HepG2 (cell line): ENCODE data around the gene PPP1R12C. TPM values are rescaled to one million over a fixed set of nuclear protein-coding genes. Genes with fewer than 3 reads are reported as not detected.

Experiments
- ATAC-seq: fragments of 200-7000 bp; cut with Tn5 transposase; 3 replicates; pipeline ENCODE4 v1.9.1; 2020; ENCODE audit warnings: mild to moderate bottlenecking, moderate library complexity
- BruUV-seq: library from RNA; stranded (reverse); fragments of 400-500 nt; replicated peaks from 2 replicates; lab custom pipeline; 2021; lab: Mats Ljungman, UMichigan
- CTCF ChIA-PET: fragments of 300-600 bp; formaldehyde crosslinking; extraction: SDS; loops from one replicate; lab custom pipeline; 2021; ENCODE audit warnings: low total read pairs, inconsistent platforms, low intra/inter-chr PET ratio; lab: Yijun Ruan, JAX
- POLR2A ChIA-PET: fragments of 350-600 bp; sonication (Branson Sonifier 250); formaldehyde crosslinking; loops from one replicate; lab custom pipeline; 2020; ENCODE audit warnings: antibody characterized with exemption, inconsistent platforms; lab: Yijun Ruan, JAX
- DNase-seq: peaks from one replicate; pipeline ENCODE4 v3.0.0-alpha.2; 2015; ENCODE audit warnings: low spot score
- FAIRE-seq: peaks from 3 replicates; lab custom pipeline; 2011; peaks lifted over from hg19 to GRCh38; lab: Jason Lieb, UNC
- H2AFZ ChIP-seq: one replicate; pipeline ENCODE4 v1.6.1; 2011; ENCODE audit warnings: low read length, inconsistent platforms
- H3K27ac ChIP-seq: fragments of 300-600 bp; 3 replicates; pipeline ENCODE4 v1.8.0; 2011; ENCODE audit warnings: mixed run types, mild to moderate bottlenecking, mixed read lengths, low read length, inconsistent platforms; ENCODE audit not compliant: insufficient read depth; ENCODE audit errors: extremely low read length
- H3K27me3 ChIP-seq, 2 experiments: fragments of 200-600 bp in 1 of 2; 2 replicates in 1 of 2; 3 replicates in 1 of 2; pipeline versions ENCODE4 v1.6.0 to v1.8.0; 2011; ENCODE audit warnings: low read length in 2 of 2, mild to moderate bottlenecking in 2 of 2, moderate library complexity in 2 of 2, inconsistent platforms in 1 of 2; ENCODE audit not compliant: insufficient read depth in 2 of 2, control insufficient read depth in 1 of 2
- H3K36me3 ChIP-seq, 2 experiments: fragments of 200-600 bp in 1 of 2; replicated peaks in 1 of 2; 2 replicates in 1 of 2; 3 replicates in 1 of 2; pipeline versions ENCODE4 v1.5.1 to v1.8.0; 2011; ENCODE audit warnings: low read length in 2 of 2, inconsistent platforms in 1 of 2; ENCODE audit not compliant: insufficient read depth in 2 of 2, control insufficient read depth in 1 of 2
- H3K4me1 ChIP-seq: 2 replicates; pipeline ENCODE4 v1.5.1; 2012; ENCODE audit warnings: low read length, inconsistent platforms; ENCODE audit not compliant: insufficient read depth
- H3K4me2 ChIP-seq: 2 replicates; pipeline ENCODE4 v1.6.0; 2011; ENCODE audit warnings: low read depth, low read length, inconsistent platforms
- H3K4me3 ChIP-seq, 3 experiments: fragments of 200-600 bp in 1 of 3; sonication (generic), shearing (Covaris generic) in 1 of 3; replicated peaks in 1 of 3; 2 replicates each; pipeline ENCODE4 v1.5.1; 2011 to 2016; ENCODE audit warnings: low read length in 3 of 3, inconsistent platforms in 2 of 3, low read depth in 2 of 3, mild to moderate bottlenecking in 2 of 3, control low read depth in 1 of 3, mixed read lengths in 1 of 3; ENCODE audit not compliant: insufficient read depth in 1 of 3
- H3K79me2 ChIP-seq: one replicate; pipeline ENCODE4 v1.6.1; 2011; ENCODE audit warnings: low read length, inconsistent platforms; ENCODE audit not compliant: insufficient read depth
- H3K9ac ChIP-seq: 2 replicates; pipeline ENCODE4 v1.6.0; 2011; ENCODE audit warnings: mild to moderate bottlenecking, low read depth, low read length, inconsistent platforms; ENCODE audit not compliant: insufficient read depth
- H3K9me3 ChIP-seq: 2 replicates; pipeline ENCODE4 v1.5.1; 2012; ENCODE audit warnings: mild to moderate bottlenecking, low read length
- H4K20me1 ChIP-seq: 2 replicates; pipeline ENCODE4 v1.6.0; 2011; ENCODE audit warnings: inconsistent platforms, mild to moderate bottlenecking, low read length, moderate library complexity; ENCODE audit not compliant: insufficient read depth
- MXD4 ChIP-seq: IDR thresholded peaks from 2 replicates; pipeline ENCODE4 v1.6.1; 2016; ENCODE audit warnings: mild to moderate bottlenecking, missing biosample characterization, missing genetic modification reagents
- ZBTB38 ChIP-seq: sonication (generic); formaldehyde crosslinking; IDR thresholded peaks from 2 replicates; pipeline ENCODE4 v1.5.1; 2020; ENCODE audit warnings: mild to moderate bottlenecking, missing genetic modification reagents
- ZNF354B ChIP-seq: sonication (generic); formaldehyde crosslinking; IDR thresholded peaks from 2 replicates; pipeline ENCODE4 v1.8.0; 2022; ENCODE audit warnings: mild to moderate bottlenecking, missing genetic modification reagents
- WGBS: methylation state at CpG from one replicate; pipeline ENCODE4 v1.1.6; 2017; ENCODE audit warnings: low lambda C conversion rate; 5-methylcytosine and 5-hydroxymethylcytosine counted together
- in situ Hi-C: cut with HindIII; loops from 2 replicates; pipeline ENCODE4 v1.10.0; 2017; ENCODE audit warnings: low pct_unique_long_range_greater_than_20kb; ENCODE audit not compliant: extremely low pct_ligation_motif_present
- intact Hi-C: fragments of 100-400 bp; cut with micrococcal nuclease; formaldehyde crosslinking; loops from one replicate; pipeline ENCODE4 v1.10.0; 2022; ENCODE audit not compliant: unreplicated experiment
- polyA plus RNA-seq, 8 experiments: library from polyadenylated mRNA; depleted of rRNA in 3 of 8; stranded (reverse) in 7 of 8; unstranded in 1 of 8; fragments of >200 nt; fragmentation: Illumina TruSeq in 4 of 8; extraction: Trizol in 4 of 8; gene quantifications; 2 replicates each; pipeline versions ENCODE4 v1.2.1 to v1.2.3, GENCODE V29; 2011 to 2016; ENCODE audit warnings: low read depth in 4 of 8, missing spikeins in 1 of 8, mixed read lengths in 1 of 8; ENCODE audit not compliant: insufficient read depth in 1 of 8
- total RNA-seq, 5 experiments: library from RNA; depleted of rRNA; stranded (reverse); fragments of >200 nt; fragmentation: Illumina TruSeq; extraction: Trizol; gene quantifications; 2 replicates each; pipeline ENCODE4 v1.2.3, GENCODE V29; 2016; ENCODE audit warnings: low read depth in 1 of 5

Gene PPP1R12C
- total and polyA plus RNA-seq, 2 of the 13 experiments (the other 11 are each of a cell fraction or from before 2014, with no cell fraction given), result 29.7 to 30.3 TPM

GRCh38 chr19:55082020-55082851, 35.2 kb downstream of the PPP1R12C start:
- CTCF ChIA-PET, result no interaction called here
- no peak for FAIRE-seq
- intact Hi-C loops, result no loop called here

DNA sequence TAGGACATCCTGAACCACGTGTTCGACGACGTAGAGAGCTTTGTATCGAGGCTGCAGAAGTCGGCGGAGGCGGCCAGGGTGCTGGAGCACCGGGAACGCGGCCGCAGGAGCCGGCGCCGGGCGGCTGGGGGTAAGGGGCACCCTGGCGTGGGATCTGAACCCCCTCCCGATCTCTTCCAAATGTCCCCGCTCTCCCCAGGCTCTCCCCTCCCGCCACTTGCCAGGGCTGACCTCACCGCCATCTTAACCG, 35.7 kb downstream of the PPP1R12C start:
- H3K27ac ChIP-seq, result no peak overlapping the region
- H4K20me1 ChIP-seq, result no peaks in the 10 kb centered on the region
- H2AFZ ChIP-seq, result no peak overlapping the region
- peak overlapping the region; percentile 100; the same call in 1 of the 2 replicates for H3K4me2 ChIP-seq
- peaks cover 17% of the 10 kb centered on the region; the same call in 1 of the 2 replicates for H3K4me1 ChIP-seq
- ChIA-PET POLR2A (no interaction called here), CTCF (no interaction called here)
- TF ChIP-seq MXD4 (CRISPR knock-in tag), result no peak
- peak; percentile 27; the same call in 1 of the 2 replicates for TF ChIP-seq ZBTB38 (CRISPR knock-in tag)
- H3K9me3 ChIP-seq, result no peaks in the 10 kb centered on the region
- in situ Hi-C loops, result no loop called here
- intact Hi-C loops, result no loop called here
- FAIRE-seq, result no peak
- no peak overlapping the region for H3K9ac ChIP-seq
- peak overlapping the region in 1 of 3 experiments; percentile 83; a peak in 1 of 6 replicates for H3K4me3 ChIP-seq
- no peaks in the 10 kb centered on the region for H3K79me2 ChIP-seq
- H3K27me3 ChIP-seq, result peaks cover 0 to 9% of the 10 kb centered on the region in 2 experiments; a peak in 2 of 5 replicates
- BruUV-seq, result no TSS peak
- WGBS, result 94% methylated on average over 19 of the region's 22 CpGs
- no peak for DNase-seq
- no peak for ATAC-seq
- H3K36me3 ChIP-seq, result no peaks in the 10 kb centered on the region

More at GRCh38 chr19:55082020-55082851, 35.2 kb downstream of the PPP1R12C start:
- TF ChIP-seq ZBTB38 (CRISPR knock-in tag) (peak; percentile 35; the same call in 1 of the 2 replicates), ZNF354B (CRISPR knock-in tag) (no peak)
- Histone ChIP-seq H3K9ac (no peak overlapping the region), H3K27me3 (peaks cover 0 to 4% of the 10 kb centered on the region in 2 experiments; a peak in 1 of 5 replicates), H3K79me2 (no peaks in the 10 kb centered on the region), H4K20me1 (no peaks in the 10 kb centered on the region), H3K36me3 (no peaks in the 10 kb centered on the region), H3K4me2 (no peak overlapping the region), H3K9me3 (no peaks in the 10 kb centered on the region), H3K27ac (no peak overlapping the region), H3K4me1 (peaks cover 14% of the 10 kb centered on the region; the same call in 1 of the 2 replicates), H3K4me3 (no peak overlapping the region; a peak in 1 of 6 replicates), H2AFZ (no peak overlapping the region)
- in situ Hi-C loops, result no loop called here
- no peak for ATAC-seq
- no peak for DNase-seq
- BruUV-seq, result no TSS peak
- WGBS, result 90% methylated on average over 64 of the region's 64 CpGs
- POLR2A ChIA-PET, result no interaction called here
